Suprapubic skin (tissue), 3 donors: ENCODE data around the gene ARHGEF11.

Experiments
- EP300 ChIP-seq: sonication (generic); formaldehyde crosslinking; IDR thresholded peaks from one replicate; pipeline ENCODE4 v1.6.1; 2017; ENCODE audit warnings: antibody characterized with exemption
- POLR2A ChIP-seq, 2 donors: fragments of 450-650 bp; IDR thresholded peaks; one replicate each; pipeline ENCODE4 v1.6.1; 2017; ENCODE audit warnings: antibody characterized with exemption in 2 of 2, mild to moderate bottlenecking in 2 of 2, moderate library complexity in 2 of 2
- TF ChIP-seq, protein P1 (sequence below), 2 donors: fragments of 200-600 bp in 1 of 2; fragments of 450-650 bp in 1 of 2; sonication (generic) in 1 of 2; IDR thresholded peaks; one replicate each; pipeline ENCODE4 v1.5.1; 2016 to 2019; ENCODE audit warnings: antibody characterized with exemption in 2 of 2, mild to moderate bottlenecking in 1 of 2, moderate library complexity in 1 of 2

DNA sequence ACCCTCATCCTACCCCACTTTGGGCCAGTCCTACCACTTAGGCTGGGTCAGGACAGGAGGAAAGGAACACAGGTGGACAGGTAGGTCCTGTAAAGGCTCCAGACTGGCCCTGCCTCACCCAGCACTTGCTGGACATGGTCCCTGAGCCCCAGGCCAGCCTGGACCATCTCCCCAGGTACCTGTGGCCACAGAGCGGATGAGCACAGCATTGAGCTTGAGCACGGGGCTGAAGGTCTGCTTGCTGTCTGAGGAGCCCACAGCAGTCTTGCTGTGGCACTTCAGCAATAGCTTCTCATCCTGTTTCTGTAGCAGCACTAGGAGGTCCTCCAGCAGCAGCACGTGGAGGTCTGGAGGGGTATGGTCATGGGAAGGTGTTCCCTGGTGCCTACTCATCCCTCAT lies 101.8 kb downstream of the ARHGEF11 start:
- no peak for TF ChIP-seq POLR2A (IDR thresholded peaks at IDR 0.05)
- TF ChIP-seq, protein P1, sequence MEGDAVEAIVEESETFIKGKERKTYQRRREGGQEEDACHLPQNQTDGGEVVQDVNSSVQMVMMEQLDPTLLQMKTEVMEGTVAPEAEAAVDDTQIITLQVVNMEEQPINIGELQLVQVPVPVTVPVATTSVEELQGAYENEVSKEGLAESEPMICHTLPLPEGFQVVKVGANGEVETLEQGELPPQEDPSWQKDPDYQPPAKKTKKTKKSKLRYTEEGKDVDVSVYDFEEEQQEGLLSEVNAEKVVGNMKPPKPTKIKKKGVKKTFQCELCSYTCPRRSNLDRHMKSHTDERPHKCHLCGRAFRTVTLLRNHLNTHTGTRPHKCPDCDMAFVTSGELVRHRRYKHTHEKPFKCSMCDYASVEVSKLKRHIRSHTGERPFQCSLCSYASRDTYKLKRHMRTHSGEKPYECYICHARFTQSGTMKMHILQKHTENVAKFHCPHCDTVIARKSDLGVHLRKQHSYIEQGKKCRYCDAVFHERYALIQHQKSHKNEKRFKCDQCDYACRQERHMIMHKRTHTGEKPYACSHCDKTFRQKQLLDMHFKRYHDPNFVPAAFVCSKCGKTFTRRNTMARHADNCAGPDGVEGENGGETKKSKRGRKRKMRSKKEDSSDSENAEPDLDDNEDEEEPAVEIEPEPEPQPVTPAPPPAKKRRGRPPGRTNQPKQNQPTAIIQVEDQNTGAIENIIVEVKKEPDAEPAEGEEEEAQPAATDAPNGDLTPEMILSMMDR (IDR thresholded peaks at IDR 0.05): no peak
- no peak for TF ChIP-seq EP300
